Amniotic stem cell (primary cell): ENCODE measurements around the gene C10orf95.
"Not testable (repeated sequence)": the region's sequence is repeated elsewhere in the genome, so short reads cannot be mapped to it uniquely, and the experiment has no call there.

Experiments
- DNase-seq: peaks from one replicate; lab custom pipeline; 2025; lab: John Stamatoyannopoulos, UW

Gene C10orf95, protein sequence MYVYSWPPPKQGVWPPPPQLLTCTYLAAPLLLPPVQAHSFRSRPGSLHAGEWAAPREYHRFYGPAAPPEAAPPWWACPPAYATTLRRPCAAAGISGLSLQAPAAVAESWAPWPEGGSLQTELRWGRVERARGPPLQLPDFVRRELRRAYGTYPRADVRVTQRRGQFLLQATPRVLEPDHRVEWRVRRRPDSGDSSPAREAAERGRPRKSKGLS

DNA sequence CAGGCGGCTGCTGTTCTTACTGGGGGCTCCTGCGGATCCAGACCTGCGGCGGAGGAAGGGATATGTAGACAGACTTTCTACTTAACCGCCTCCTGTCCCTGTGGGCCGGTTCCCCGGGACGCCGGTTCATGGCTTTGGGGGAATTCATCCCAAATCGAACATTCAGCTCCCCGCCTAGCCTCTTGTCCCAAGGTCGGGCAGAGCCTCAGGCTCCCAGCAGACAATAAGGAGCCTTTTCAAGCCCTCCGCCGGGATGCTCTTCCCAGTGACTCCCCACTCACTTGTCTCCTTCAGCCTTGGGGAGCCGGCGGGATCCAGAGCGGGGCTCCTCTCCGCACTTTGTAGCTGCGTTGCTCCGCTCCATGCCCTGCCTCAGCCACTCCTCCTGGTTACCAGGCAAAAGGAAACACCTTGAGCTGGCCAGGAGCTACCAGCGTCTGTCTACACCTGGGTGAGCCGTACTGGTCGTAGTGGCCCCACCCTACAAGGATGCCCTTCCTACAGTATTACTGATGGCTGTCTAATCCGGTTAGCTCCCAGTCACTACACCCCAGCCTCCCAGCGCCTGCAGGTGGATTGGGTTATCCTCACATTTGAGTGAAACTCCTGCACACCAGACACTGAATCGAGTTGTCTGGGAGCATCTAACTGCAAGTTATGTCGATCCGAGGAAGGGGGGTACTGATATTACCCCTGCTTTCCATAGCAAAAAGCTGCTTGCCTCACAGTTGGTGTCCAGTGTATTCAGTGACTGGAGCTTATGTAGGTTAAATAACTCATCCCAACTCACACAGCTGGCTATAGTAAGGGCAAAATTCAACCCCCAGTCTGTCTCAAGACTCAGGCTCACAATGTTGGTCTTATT, at the start of gene C10orf95:
C10orf95 (minus strand) TSS at position 439 of the 865 bp plus-strand sequence. CDS start 450 bp downstream, outside the sequence.
- no peak for DNase-seq

DNA sequence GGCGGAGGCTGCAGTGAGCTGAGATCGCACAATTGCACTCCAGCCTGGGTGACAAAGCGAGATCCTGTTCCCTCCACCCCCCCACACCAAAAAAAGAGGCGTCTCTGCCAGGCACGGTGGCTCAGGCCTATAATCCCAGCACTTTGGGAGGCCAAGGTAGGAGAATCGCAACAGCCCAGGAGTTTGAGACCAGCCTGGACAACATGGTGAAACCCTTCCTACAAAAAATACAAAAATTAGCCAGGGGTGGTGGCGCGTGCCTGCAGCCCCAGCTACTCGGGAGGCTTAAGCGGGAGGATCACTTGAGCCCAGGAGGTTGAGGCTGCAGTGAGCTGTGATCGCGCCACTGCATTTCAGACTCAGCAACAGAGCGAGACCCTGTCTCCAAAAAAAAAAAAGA, 49.3 kb upstream of the C10orf95 start:
- DNase-seq, result not testable (repeated sequence)

DNA sequence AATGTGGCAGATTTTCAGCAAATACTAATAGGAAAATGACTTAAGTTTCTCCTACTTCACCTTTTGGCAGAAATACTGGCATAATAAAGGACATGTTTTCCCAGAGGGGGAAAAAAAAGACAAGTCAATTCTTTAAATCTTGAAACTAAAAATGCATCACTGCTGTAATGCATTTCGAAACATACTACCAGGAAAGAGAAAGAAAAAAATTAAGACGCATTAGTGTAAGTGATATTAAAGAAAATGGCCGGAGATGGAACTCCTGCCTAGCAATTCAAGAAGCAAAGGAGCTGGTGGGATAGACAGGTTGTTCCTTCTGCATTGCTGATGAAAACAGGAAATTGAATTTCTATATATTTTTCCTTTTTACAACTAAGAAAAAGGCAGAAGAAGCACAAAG, 48.0 kb upstream of the C10orf95 start:
- DNase-seq, result no peak

DNA sequence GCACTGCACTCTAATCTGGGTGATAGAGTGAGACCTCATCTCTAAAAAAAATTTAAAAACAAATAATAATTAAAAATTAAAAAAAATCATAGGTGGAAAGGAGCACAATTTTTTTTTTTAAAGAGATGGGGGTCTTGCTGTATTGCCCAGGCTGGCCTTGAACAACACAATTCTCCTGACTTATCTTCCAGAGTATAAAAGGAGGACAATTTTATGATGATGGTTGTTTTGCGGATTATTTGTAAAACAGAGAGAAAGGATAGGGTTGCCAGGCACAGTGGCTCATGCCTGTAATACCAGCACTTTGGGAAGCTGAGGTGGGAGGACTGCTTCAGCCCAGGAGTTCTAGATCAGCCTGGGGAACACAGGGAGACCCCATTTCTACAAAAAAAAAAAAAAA, 46.2 kb upstream of the C10orf95 start:
- DNase-seq, result no peak

DNA sequence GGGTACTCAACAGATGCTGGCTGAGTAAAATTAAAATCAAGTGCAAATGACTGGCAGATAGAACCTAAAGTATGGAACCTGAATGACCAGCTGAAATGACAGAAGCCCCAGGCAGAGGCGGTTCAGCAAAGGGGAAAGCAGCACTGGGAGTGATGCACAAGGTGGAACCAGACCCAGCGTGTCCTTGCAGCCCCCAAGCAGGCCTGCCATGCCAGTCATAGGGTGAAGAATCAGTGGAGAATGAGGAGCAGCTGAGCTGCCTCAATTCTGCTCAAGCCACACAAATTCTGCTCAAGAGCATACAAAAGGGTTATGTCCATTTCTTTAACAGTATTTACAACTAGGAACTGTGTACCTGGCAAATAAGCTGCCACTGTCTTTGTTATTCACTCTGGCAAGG, 42.4 kb upstream of the C10orf95 start:
- DNase-seq, result no peak

DNA sequence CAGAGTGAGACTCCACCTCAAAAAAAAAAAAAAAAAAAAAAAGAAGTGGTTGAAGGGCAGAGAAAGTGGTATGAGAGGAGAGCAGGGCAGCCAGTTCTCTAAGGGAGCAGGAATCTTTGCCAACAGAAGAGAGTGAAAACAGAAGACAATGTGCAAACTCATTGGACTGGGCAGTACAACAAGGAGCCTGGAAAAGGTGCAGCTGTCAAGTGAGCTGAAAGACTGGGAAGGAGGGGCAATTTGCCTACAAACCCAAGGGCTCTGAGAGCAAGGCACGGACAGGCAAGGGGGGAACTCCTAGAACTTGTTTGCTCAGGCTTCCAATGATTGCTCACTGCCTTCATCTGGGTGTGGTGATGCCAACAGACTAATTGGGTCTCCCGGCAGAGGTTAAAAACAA, 41.6 kb upstream of the C10orf95 start:
- DNase-seq, result no peak

DNA sequence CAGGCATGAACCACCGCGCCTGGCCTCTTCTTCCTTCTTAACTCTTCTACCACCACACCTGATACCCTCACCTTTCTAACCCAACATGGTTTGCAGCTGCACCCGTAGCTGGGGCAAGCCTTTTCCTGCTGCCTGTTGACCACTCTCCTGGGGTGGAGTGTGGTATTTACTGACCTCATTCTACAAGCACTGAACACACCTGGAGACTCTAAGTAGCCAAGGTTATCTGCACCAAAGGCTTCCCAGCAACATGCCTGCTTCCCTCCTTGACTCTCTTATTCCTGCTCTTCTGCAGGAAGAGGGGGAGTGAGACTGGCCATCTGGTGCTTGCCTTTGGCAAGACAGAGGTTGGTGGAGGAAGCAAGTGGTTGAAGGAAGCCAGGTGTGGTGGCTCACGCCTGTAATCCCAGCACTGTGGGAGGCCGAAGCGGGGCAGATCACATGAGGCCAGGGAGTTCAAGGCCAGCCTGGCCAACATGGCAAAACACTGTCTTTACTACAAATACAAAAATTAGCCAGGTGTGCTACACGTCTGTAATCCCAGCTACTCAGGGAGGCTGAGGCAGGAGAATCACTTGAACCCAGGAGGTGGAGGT, 41.1 kb upstream of the C10orf95 start:
- no peak for DNase-seq

DNA sequence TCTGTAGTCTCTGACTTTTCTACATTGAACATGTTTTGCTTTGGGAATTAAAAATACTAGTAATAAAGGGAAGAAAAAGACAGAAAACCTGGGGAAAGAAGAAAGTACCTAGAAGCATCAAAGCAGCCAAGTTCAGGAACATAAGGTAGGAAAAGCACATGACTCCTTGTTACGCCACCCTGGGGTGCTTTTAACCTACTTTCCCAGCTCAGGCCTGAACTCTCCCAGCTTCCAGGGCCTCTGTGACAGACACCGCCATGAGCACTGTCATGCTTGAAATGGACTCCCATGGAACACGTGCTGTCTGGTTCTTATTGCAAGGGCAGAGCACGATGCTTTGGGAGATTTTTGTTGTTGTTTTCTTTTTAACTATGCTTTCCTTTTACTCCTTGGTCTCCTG, 39.8 kb upstream of the C10orf95 start:
- no peak for DNase-seq

DNA sequence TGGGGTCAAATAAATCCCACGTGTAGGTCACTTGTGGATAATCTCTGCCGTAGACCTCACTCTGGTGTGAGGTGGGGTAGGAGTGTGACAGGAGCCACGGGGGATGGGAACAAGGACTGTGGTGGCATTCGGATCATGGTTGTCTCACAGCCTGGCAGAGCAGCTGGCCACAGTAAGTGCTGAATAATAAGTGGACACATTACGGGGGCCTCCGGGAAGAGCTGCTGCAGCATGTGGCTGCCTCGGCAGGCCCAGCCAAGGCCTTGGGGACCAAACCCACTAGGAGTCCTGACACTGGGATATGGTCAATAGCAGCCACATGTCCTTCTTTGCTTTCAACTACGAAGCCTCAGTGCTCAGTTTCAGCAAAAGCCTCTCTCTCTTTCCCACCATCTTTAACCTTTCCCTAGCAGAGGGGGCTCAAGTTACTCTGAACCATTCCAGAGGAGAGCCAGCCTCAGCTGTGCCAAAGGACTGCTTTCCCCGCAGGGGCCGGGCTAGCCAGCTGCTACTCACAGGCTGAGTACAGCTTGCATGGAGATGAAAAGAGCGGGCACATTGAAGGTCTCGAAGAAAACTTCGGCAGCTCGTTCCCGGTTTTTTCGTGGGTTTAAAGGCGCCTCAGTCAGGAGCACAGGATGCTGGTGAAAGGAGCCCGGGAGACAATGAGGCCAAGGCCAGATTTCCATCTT, 33.9 kb upstream of the C10orf95 start:
- no peak for DNase-seq

DNA sequence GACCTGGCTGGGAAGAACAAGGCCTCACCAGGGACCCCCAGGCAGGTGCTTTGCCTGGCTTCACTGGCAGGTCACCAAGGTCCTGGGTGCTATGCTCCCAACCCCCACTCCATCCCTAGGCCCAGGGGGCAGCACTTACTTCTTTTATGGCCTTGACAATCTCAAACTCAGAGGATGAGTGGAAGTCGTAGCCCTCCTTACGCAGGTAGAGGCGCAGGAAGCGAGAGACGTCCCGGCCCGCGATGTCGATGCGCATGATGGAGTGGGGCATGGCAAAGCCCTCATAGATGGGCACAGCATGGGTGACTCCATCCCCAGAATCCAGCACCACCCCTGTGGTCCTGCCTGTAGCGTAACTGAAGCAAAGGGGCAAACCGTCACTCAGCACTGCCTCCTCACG, 32.7 kb upstream of the C10orf95 start:
- DNase-seq, result no peak

DNA sequence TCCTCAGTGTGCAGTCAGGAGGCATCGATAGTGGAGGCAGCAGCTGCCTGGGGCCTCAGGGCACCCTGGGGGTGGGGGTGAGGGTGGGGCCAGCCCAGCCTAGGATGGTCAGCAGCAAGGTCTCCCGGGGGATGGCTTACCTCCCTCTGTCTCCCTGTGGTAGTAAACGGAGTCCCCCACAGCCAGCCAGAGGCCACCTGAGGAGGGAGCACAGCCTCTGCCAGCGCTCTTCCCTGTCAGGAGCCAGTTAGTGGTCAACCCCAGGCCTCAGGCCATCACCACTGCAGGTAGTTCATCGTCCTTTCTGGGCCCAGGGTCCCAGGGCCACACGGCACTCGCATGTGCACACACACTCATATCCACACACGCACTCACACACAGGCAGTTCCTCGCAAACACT, 29.1 kb upstream of the C10orf95 start:
- DNase-seq, result no peak

DNA sequence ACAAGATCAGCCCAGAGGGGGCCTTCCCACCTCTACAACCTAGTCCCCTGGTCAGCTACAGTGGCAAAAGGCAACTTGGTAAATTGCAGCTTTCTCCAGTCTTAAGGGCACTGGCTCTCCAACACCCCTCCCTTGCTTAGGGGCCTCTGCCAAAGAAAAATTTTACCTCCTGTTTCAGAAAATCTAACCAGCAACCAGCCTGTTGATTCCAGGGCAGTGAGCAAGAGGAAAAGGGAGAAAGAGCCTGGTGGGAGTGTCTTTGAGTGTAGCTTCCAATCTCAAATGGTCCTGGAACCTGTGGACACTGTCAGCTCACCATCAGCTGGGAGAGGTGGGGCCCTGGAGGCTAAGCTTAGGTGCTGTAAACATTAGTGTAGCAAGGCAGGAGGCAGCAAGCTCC, 28.3 kb upstream of the C10orf95 start:
- DNase-seq, result no peak

DNA sequence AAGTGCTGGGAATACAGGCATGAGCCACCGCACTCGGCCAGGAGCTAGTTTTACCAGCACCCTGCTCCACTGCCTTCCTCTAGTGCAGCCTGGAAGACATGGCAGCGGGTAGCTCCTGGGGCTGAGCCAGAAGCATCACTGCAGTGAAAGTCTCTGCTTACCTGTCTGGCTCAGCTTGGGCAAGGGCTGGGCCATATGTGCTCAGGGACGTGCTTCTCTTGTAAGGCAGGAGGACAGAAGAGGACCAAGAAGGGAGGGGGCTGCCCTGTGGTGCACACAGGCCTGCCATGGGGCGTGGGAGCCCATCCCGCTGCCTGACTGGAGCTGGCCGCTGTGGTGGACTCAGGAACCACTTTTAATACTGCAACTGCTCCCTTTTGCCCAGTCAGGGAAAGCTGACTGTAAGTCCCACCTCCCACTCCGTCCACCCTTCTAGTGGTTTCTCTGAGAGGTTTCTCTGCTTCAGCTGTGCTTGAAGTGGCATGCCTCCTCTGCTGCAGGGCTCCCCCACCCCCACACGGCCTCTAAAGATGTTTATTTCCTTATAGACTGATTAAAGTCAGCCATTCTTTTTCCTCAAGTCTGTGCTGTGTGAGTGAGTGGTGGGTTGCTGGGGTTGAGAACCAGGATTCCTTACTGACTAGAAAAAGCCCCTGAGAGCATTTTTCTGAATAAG, 25.3 kb upstream of the C10orf95 start:
- no peak for DNase-seq

DNA sequence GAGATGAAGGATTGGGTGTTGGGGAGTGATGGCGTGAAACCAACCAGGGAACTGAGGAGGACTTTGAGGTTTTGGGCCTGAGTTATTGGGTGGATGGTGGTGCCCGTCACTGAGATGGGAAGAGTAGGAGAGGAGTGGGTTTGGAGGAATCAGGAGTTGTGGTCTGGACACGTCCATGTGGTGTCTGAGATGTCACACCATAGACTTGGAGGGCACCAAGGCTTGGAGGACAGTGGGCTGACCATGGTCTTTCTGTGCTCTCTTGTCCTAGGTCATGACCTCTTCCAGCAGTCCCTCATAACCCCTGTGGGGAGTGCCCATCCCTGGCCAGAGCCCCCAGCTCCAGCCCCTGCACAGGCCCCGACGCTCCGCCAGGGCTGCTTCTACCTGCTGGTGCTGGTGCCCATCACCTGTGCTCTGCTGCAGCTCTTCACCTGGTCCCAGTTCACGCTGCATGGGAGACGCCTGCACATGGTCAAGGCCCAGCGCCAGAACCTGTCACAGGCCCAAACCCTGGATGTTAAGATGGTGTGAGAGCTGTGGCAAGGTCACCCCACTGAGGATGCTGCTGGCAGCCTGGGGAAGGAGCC, 24.2 kb upstream of the C10orf95 start:
- no peak for DNase-seq

DNA sequence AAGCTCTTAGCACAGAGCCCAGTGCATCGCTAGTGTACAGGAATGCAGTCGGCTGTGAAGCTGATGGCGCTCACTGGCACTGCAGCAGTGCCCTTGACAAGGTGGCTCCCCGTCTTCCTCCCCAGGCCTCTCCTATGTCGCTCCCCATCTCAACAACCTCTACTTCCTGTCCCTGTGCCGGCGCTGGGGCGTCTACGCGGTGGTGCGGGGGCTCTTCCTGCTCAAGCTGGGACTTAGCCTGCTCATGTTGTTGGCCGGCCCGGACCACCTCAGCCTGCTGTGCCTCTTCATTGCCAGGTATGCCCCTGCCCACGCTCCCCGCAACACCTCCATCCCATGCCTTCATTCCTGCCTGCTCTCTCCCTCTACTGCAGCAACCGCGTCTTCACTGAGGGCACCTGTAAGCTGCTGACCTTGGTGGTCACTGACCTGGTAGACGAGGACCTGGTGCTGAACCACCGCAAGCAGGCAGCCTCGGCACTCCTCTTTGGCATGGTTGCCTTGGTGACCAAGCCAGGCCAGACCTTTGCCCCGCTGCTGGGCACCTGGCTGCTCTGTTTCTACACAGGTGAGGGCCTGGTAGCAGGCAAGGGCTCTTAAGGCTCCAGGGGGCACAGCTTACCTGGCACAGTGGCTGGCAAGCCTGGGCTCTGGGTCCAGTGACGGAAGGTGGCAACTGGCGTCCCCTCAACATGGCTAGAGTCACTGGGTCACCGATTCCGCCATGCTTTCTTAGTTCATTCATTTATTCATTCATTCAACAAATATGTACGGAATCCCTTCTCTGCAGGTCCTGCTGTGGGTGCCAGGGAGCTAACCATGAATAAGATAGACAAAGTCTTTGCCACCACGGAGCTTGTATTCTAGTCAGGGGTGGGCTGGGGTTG, 22.3 kb upstream of the C10orf95 start:
- DNase-seq, result no peak

DNA sequence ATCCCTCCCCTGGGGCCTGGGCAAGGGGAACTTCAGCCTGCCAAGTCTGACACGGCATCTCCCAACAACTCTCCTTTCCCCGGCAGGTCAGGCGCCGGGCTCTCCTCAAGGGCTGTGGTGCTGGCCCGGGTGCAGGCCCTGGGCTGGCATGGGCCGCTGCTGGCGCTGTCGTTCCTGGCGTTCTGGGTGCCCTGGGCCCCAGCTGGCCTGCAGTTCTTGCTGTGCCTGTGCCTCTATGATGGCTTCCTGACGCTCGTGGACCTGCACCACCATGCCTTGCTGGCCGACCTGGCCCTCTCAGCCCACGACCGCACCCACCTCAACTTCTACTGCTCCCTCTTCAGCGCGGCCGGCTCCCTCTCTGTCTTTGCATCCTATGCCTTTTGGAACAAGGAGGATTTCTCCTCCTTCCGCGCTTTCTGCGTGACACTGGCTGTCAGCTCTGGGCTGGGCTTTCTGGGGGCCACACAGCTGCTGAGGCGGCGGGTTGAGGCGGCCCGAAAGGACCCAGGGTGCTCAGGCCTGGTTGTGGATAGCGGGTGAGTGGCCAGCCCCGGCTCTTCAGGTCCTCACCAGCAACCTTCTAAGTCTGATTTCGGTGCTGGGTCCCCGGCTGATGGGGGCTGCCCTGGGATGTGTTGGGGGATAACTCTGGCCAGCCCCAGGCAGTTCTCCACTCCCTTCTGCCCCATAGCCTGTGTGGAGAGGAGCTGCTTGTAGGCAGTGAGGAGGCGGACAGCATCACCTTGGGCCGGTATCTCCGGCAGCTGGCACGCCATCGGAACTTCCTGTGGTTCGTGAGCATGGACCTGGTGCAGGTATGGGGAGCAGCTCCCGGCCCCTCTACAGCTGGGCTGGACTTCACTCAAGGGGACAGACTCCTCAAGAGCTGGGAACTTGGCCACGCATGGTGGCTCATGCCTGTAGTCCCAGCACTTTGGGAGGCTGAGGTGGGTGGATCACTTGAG, 19.5 kb upstream of the C10orf95 start:
- no peak for DNase-seq

DNA sequence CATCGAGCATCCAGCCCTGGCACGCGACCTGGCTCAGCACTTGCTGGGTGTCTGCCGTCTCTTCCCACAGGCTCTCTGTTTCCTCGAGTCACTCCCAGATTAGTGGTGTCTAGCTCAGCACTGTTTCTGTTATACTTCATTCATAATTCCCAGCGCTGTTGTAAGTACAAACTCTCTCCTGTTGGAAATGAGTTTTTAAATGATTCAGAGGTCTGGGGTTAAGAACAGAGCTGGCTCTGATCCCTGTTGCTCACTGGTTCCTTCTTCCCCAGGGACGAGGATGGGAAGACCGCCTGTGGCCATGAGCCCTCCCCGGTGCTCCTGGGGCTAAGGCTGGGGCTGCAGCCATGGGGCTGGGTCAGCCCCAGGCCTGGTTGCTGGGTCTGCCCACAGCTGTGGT, 17.3 kb upstream of the C10orf95 start:
- no peak for DNase-seq

DNA sequence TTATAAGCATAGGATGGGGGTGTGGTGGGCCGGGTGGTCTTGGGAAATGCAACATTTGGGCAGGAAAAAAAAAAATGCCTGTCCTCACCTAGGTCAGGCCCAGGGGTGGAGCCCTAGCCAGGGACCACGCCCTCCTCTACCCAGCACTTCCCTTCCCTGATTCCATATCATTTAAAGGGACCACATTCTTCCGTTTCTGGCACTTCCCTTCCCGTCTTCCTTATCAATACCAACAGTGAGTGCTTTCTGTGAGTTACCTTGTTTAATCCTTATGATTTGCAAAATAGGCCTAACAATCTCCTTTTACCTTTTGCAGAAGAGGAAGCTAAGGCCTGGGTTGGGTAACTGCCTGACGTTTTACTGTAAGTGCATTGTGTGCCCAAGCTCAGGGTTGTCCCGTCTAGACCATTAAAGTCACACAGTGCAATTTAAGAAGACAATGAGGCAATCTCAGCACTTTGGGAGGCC, 16.7 kb upstream of the C10orf95 start:
- DNase-seq, result no peak

DNA sequence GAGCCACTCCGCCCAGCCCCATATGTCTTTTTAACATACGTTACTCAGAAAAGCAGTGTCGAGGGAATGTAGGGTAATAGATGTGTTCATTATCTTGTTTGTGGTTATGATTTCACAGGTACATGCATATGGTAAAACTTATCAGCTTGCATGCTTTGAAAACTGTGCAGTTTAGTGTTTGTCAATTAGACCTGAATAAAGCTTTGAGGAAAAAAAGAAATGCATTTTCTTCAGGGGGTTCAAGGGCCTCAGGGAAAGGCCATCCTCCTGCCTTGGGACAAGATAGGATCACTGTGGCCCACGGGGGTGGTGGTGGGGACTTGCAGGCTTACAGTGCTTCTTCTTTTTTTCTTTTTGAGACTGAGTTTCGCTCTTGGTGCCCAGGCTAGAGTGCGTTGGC, 16.0 kb upstream of the C10orf95 start:
- DNase-seq, result no peak
